ENCODE measurements around the gene MACROD2.

- TF ChIP-seq POLR2A (IDR thresholded peaks at IDR 0.05; ENCODE audit: low read depth, low read length) (no peak), TAF1 (IDR thresholded peaks at IDR 0.05; ENCODE audit: low read depth, low read length) (no peak), POLR2AphosphoS5 (IDR thresholded peaks at IDR 0.05; ENCODE audit: low read depth, low read length) (no peak)
Observed at GRCh38 chr20:14984305-14984704, 989.0 kb downstream of the MACROD2 start.
